22Rv1 (cell line): ENCODE results near the gene PDE10A.

Experiments used
- ZFX ChIP-seq: fragments of 450-650 bp; IDR thresholded peaks from 2 replicates; pipeline ENCODE4 v1.6.1; 2017; ENCODE audit warnings: antibody characterized with exemption, borderline replicate concordance
- TF ChIP-seq, protein P1 (sequence below): fragments of 450-650 bp; IDR thresholded peaks from 2 replicates; pipeline ENCODE4 v1.5.1; 2017; ENCODE audit warnings: mild to moderate bottlenecking

DNA sequence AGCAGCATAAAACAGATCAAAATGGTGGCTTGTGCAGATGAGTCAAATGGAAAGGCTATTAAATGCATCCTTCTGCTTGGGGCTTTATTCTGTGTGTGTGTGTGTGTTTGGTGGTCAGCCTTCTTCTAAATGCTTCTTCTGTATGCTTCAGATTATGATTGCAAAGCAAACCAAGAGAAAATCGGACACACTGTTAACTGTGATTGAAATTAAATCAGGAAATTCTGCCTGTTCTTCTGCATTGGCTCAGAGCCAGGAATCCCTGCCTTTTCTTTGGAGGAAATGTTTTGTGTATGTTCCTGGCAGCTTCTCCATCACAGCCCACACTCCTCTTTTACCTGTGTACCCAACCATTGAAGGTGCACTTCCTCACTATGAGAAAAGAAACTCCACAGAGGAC lies 22.3 kb upstream of the PDE10A start:
- TF ChIP-seq, protein P1, sequence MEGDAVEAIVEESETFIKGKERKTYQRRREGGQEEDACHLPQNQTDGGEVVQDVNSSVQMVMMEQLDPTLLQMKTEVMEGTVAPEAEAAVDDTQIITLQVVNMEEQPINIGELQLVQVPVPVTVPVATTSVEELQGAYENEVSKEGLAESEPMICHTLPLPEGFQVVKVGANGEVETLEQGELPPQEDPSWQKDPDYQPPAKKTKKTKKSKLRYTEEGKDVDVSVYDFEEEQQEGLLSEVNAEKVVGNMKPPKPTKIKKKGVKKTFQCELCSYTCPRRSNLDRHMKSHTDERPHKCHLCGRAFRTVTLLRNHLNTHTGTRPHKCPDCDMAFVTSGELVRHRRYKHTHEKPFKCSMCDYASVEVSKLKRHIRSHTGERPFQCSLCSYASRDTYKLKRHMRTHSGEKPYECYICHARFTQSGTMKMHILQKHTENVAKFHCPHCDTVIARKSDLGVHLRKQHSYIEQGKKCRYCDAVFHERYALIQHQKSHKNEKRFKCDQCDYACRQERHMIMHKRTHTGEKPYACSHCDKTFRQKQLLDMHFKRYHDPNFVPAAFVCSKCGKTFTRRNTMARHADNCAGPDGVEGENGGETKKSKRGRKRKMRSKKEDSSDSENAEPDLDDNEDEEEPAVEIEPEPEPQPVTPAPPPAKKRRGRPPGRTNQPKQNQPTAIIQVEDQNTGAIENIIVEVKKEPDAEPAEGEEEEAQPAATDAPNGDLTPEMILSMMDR: no peak
- TF ChIP-seq ZFX: no peak
